GM19372 (cell line): Measurements from ENCODE around the gene ARSK.

Experiments
- ATAC-seq: cut with Tn5 transposase; IDR thresholded peaks from one replicate; pipeline ENCODE4 v1.9.1; 2021; ENCODE audit warnings: mild to moderate bottlenecking, low read depth, moderate library complexity; ENCODE audit not compliant: unreplicated experiment

ARSK gene

GRCh38 chr5:95562282-95562681 lies 7.4 kb downstream of the ARSK start:
- no peak for ATAC-seq

GRCh38 chr5:95563367-95563766 lies 8.5 kb downstream of the ARSK start:
- ATAC-seq, result no peak

GRCh38 chr5:95564450-95564849 lies 9.5 kb downstream of the ARSK start:
- ATAC-seq, result no peak

GRCh38 chr5:95565280-95565920 lies 10.5 kb downstream of the ARSK start:
- ATAC-seq, result no peak

- ATAC-seq, result no peak
Measured at GRCh38 chr5:95572016-95572415, 17.1 kb downstream of the ARSK start.

- ATAC-seq, result no peak
Measured at GRCh38 chr5:95581576-95581975, 26.7 kb downstream of the ARSK start.

- no peak for ATAC-seq
Measured at GRCh38 chr5:95583992-95584391, 29.1 kb downstream of the ARSK start.

- no peak for ATAC-seq
Measured at GRCh38 chr5:95590880-95591279, 36.0 kb downstream of the ARSK start.

- no peak for ATAC-seq
Measured at GRCh38 chr5:95591490-95591901, 36.6 kb downstream of the ARSK start.

- no peak for ATAC-seq
Measured at GRCh38 chr5:95595289-95595931, 40.5 kb downstream of the ARSK start.

- ATAC-seq, result no peak
Measured at GRCh38 chr5:95599252-95599651, 44.4 kb downstream of the ARSK start.

- ATAC-seq, result no peak
Measured at GRCh38 chr5:95600557-95600956, 45.7 kb downstream of the ARSK start.

GRCh38 chr5:95605786-95606185 lies 50.9 kb downstream of the ARSK start:
- no peak for ATAC-seq

GRCh38 chr5:95606419-95606818 lies 51.5 kb downstream of the ARSK start:
- ATAC-seq, result no peak

- no peak for ATAC-seq
Measured at GRCh38 chr5:95609711-95610110, 54.8 kb downstream of the ARSK start.

- no peak for ATAC-seq
Measured at GRCh38 chr5:95610546-95610945, 55.6 kb downstream of the ARSK start.

GRCh38 chr5:95611396-95611795 lies 56.5 kb downstream of the ARSK start:
- no peak for ATAC-seq

GRCh38 chr5:95613514-95613913 lies 58.6 kb downstream of the ARSK start:
- no peak for ATAC-seq

GRCh38 chr5:95615164-95615467 lies 60.2 kb downstream of the ARSK start:
- no peak for ATAC-seq

GRCh38 chr5:95617057-95617456 lies 62.2 kb downstream of the ARSK start:
- ATAC-seq, result no peak

GRCh38 chr5:95619096-95619495 lies 64.2 kb downstream of the ARSK start:
- ATAC-seq, result no peak

GRCh38 chr5:95619514-95620029 lies 64.7 kb downstream of the ARSK start:
- ATAC-seq, result no peak
